PC-9 (cell line): Measurements from ENCODE around the gene CLPTM1.
A peak's percentile ranks its signal among the peaks of the same experiment; 100 is the strongest.

Experiments
- CTCF ChIP-seq: fragments of 200-600 bp; sonication (generic); conservative IDR thresholded peaks from 2 replicates; pipeline ENCODE4 v1.6.1; 2017; ENCODE audit warnings: mixed run types, antibody characterized with exemption, mild to moderate bottlenecking, moderate library complexity
- EZH2 ChIP-seq: fragments of 200-600 bp; sonication (generic); IDR thresholded peaks from 2 replicates; pipeline ENCODE4 v1.8.0; 2017; ENCODE audit warnings: antibody characterized with exemption, low read depth

GRCh38 chr19:45016388-45017314, 61.5 kb downstream of the CLPTM1 start:
- TF ChIP-seq CTCF (peak; percentile 80), EZH2 (no peak)
